Neural crest cell (in vitro differentiated cells): ENCODE measurements around the gene DCXR. TPM values are rescaled to one million over a fixed set of nuclear protein-coding genes. Genes with fewer than 3 reads are reported as not detected.
A peak's percentile ranks its signal among the peaks of the same experiment; 100 is the strongest.

ENCODE experiments used
- DNase-seq: peaks from one replicate; pipeline ENCODE4 v3.0.0; 2021; ENCODE audit warnings: low read depth, mixed read lengths, low spot score
- H3K27ac Mint-ChIP-seq: one replicate; pipeline ENCODE4 v1.8.0; 2021; ENCODE audit warnings: mild to moderate bottlenecking, mixed read lengths; ENCODE audit not compliant: unreplicated experiment
- H3K27me3 Mint-ChIP-seq: 2 replicates; pipeline ENCODE4 v1.8.0; 2021; ENCODE audit warnings: low read depth, mild to moderate bottlenecking, mixed read lengths
- H3K36me3 Mint-ChIP-seq: 2 replicates; pipeline ENCODE4 v1.8.0; 2021; ENCODE audit warnings: low read depth, mild to moderate bottlenecking, mixed read lengths
- H3K4me1 Mint-ChIP-seq: 2 replicates; pipeline ENCODE4 v1.8.0; 2021; ENCODE audit warnings: mixed read lengths
- H3K4me3 Mint-ChIP-seq: one replicate; pipeline ENCODE4 v1.8.0; 2021; ENCODE audit warnings: mild to moderate bottlenecking, mixed read lengths
- H3K9me3 Mint-ChIP-seq: 2 replicates; pipeline ENCODE4 v1.8.0; 2021; ENCODE audit warnings: mixed read lengths
- CTCF ChIP-seq: fragments of 200-600 bp; sonication (generic); conservative IDR thresholded peaks from 2 replicates; pipeline ENCODE4 v1.5.0; 2021; ENCODE audit warnings: antibody characterized with exemption, mild to moderate bottlenecking
- total RNA-seq: library from RNA; stranded (reverse); gene quantifications from 2 replicates; pipeline ENCODE4 v1.2.1, GENCODE V29; 2021

DCXR gene
- total RNA-seq, 1 donor from 2014 or later: 198 TPM

GRCh38 chr17:82076785-82077591, 39.5 kb upstream of the DCXR start:
- TF ChIP-seq CTCF: no peak
- H3K27ac Mint-ChIP-seq: no peak overlapping the region
- no peak for DNase-seq
- H3K36me3 Mint-ChIP-seq: peaks cover 2% of the 10 kb centered on the region
- peaks cover 24% of the 10 kb centered on the region for H3K27me3 Mint-ChIP-seq
- H3K4me3 Mint-ChIP-seq: peak overlapping the region; percentile 50
- H3K9me3 Mint-ChIP-seq: no peaks in the 10 kb centered on the region
- H3K4me1 Mint-ChIP-seq: no peaks in the 10 kb centered on the region

DNA sequence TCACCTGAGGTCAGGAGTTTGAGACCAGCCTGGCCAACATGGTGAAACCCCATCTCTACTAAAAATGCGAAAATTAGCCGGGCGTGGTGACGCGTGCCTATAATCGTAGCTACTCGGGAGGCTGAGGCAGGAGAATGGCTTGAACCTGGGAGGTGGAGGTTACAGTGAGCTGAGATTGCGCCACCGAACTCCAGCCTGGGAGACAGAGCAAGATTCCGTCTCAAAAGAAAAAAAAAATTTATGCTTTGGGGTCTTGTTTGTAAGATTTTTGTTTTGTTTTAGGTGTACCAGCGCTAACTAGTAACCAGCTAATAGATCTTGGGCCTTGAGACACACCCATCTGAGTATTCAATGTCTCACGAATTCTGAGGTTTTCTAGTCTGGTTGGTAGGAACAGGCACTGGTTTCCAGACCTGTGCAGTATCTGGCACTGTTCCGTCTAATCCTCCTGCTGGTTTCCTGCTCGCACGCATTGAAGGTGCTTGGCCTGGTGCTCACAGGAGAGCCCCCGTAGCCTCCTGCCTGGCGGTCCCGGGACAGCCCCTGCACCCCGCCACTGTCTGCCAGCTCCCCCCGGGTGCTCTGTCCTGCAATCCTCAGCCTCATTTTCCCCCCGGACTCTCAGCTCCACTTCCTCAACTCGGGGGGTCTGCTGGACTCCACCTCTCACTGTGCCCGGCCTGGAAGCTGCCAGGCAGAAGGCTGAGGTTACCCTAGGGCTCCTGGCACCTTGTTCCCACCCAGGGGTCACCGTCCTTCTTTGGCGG, 38.7 kb upstream of the DCXR start:
- H3K27ac Mint-ChIP-seq: no peak overlapping the region
- no peaks in the 10 kb centered on the region for H3K9me3 Mint-ChIP-seq
- H3K27me3 Mint-ChIP-seq: peaks cover 24% of the 10 kb centered on the region
- peaks cover 2% of the 10 kb centered on the region for H3K36me3 Mint-ChIP-seq
- peak overlapping the region; percentile 54 for H3K4me3 Mint-ChIP-seq
- no peaks in the 10 kb centered on the region for H3K4me1 Mint-ChIP-seq
- no peak for TF ChIP-seq CTCF
- no peak for DNase-seq

- Mint-ChIP-seq H3K27ac (no peak overlapping the region), H3K9me3 (no peaks in the 10 kb centered on the region), H3K4me3 (peak overlapping the region; percentile 8)
Measured at GRCh38 chr17:82073446-82073845, 35.9 kb upstream of the DCXR start.

GRCh38 chr17:82072827-82073226, 35.3 kb upstream of the DCXR start:
- Mint-ChIP-seq H3K4me1 (no peaks in the 10 kb centered on the region), H3K27me3 (peaks cover 32% of the 10 kb centered on the region), H3K27ac (no peak overlapping the region), H3K4me3 (peak overlapping the region; percentile 49), H3K36me3 (no peaks in the 10 kb centered on the region), H3K9me3 (no peaks in the 10 kb centered on the region)
- DNase-seq: no peak
- no peak for TF ChIP-seq CTCF

More at GRCh38 chr17:82073446-82073845, 35.9 kb upstream of the DCXR start:
- H3K27me3 Mint-ChIP-seq: peaks cover 32% of the 10 kb centered on the region
- H3K4me1 Mint-ChIP-seq: no peaks in the 10 kb centered on the region
- no peaks in the 10 kb centered on the region for H3K36me3 Mint-ChIP-seq
- TF ChIP-seq CTCF: no peak
- DNase-seq: no peak

DNA sequence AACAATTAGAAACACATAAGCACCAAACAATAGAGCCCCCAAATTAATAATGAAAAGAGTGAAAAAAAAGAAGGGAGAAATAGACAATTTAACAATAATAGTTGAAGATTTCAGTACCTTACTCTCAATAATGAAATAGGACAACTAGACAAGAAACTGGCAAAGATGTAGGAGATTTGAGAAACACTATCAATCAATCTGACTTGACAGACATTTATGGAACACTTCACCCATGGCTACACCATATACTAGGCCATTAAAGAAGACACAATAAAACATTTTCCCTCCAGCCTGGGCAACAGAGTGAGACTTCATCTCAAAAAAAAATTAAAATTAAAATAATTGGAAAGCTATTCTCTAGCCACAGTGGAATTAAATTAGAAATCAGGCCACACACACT, 33.1 kb upstream of the DCXR start:
- H3K36me3 Mint-ChIP-seq: no peaks in the 10 kb centered on the region
- peaks cover 26% of the 10 kb centered on the region for H3K27me3 Mint-ChIP-seq
- H3K27ac Mint-ChIP-seq: no peak overlapping the region
- TF ChIP-seq CTCF: no peak
- no peaks in the 10 kb centered on the region for H3K9me3 Mint-ChIP-seq
- H3K4me1 Mint-ChIP-seq: no peaks in the 10 kb centered on the region
- peak overlapping the region; percentile 22 for H3K4me3 Mint-ChIP-seq
- DNase-seq: no peak
